H9 (cell line): ENCODE data around the gene SESN2. TPM values are rescaled to one million over a fixed set of nuclear protein-coding genes. Genes with fewer than 3 reads are reported as not detected.

ENCODE experiments used
- DNase-seq: peaks from one replicate; pipeline ENCODE4 v3.0.0-alpha.2; 2017
- H2AFZ ChIP-seq: one replicate; pipeline ENCODE4 v1.6.1; 2013; ENCODE audit warnings: mild to moderate bottlenecking, low read length, control low read depth, moderate library complexity
- H2AK5ac ChIP-seq: 2 replicates; pipeline ENCODE4 v1.6.1; 2013; ENCODE audit warnings: low read length, control low read depth, mixed read lengths; ENCODE audit not compliant: insufficient read length
- H2BK120ac ChIP-seq: one replicate; pipeline ENCODE4 v1.6.1; 2013; ENCODE audit warnings: low read depth, mild to moderate bottlenecking, low read length, control low read depth, inconsistent platforms; ENCODE audit not compliant: poor library complexity, severe bottlenecking
- H2BK12ac ChIP-seq: 2 replicates; pipeline ENCODE4 v1.6.1; 2013; ENCODE audit warnings: low read length, control low read depth, mixed read lengths, low read depth; ENCODE audit not compliant: insufficient read length
- H2BK15ac ChIP-seq: 2 replicates; pipeline ENCODE4 v1.6.1; 2013; ENCODE audit warnings: low read depth, low read length, control low read depth
- H2BK20ac ChIP-seq: one replicate; pipeline ENCODE4 v1.6.1; 2013; ENCODE audit warnings: low read depth, mild to moderate bottlenecking, low read length, control low read depth, inconsistent platforms; ENCODE audit not compliant: poor library complexity, severe bottlenecking
- H2BK5ac ChIP-seq: 2 replicates; pipeline ENCODE4 v1.6.1; 2013; ENCODE audit warnings: low read length, control low read depth, mixed read lengths; ENCODE audit not compliant: insufficient read length
- H3K14ac ChIP-seq: 2 replicates; pipeline ENCODE4 v1.6.1; 2013; ENCODE audit warnings: low read length, control low read depth; ENCODE audit not compliant: insufficient read depth
- H3K18ac ChIP-seq: 2 replicates; pipeline ENCODE4 v1.6.1; 2013; ENCODE audit warnings: low read depth, mild to moderate bottlenecking, mixed read lengths, low read length, control low read depth; ENCODE audit not compliant: insufficient read length
- H3K23ac ChIP-seq: 2 replicates; pipeline ENCODE4 v1.6.1; 2013; ENCODE audit warnings: low read length, control low read depth, mixed read lengths, low read depth; ENCODE audit not compliant: insufficient read length
- H3K23me2 ChIP-seq: 2 replicates; pipeline ENCODE4 v1.6.1; 2013; ENCODE audit warnings: low read depth, mild to moderate bottlenecking, mixed read lengths, low read length, control low read depth; ENCODE audit not compliant: insufficient read length, poor library complexity, severe bottlenecking
- H3K27ac ChIP-seq: 2 replicates; pipeline ENCODE4 v1.5.1; 2013; ENCODE audit warnings: low read length, control low read depth, mixed read lengths, low read depth; ENCODE audit not compliant: insufficient read length
- H3K27me3 ChIP-seq: 2 replicates; pipeline ENCODE4 v1.6.1; 2013; ENCODE audit warnings: low read length, control low read depth, inconsistent platforms; ENCODE audit not compliant: insufficient read depth
- H3K4ac ChIP-seq: 2 replicates; pipeline ENCODE4 v1.6.1; 2013; ENCODE audit warnings: low read depth, mild to moderate bottlenecking, control low read depth, inconsistent platforms, low read length, moderate library complexity
- H3K4me1 ChIP-seq: 2 replicates; pipeline ENCODE4 v1.6.1; 2013; ENCODE audit warnings: low read length, control low read depth, inconsistent platforms; ENCODE audit not compliant: insufficient read depth
- H3K4me2 ChIP-seq: 2 replicates; pipeline ENCODE4 v1.6.1; 2013; ENCODE audit warnings: low read length, control low read depth, mixed read lengths; ENCODE audit not compliant: insufficient read length, insufficient read depth
- H3K56ac ChIP-seq: 2 replicates; pipeline ENCODE4 v1.6.1; 2013; ENCODE audit warnings: low read depth, mild to moderate bottlenecking, mixed read lengths, low read length, control low read depth; ENCODE audit not compliant: insufficient read length
- H3K79me1 ChIP-seq: 2 replicates; pipeline ENCODE4 v1.6.1; 2013; ENCODE audit warnings: low read depth, mild to moderate bottlenecking, moderate library complexity, low read length, control low read depth, inconsistent platforms; ENCODE audit not compliant: insufficient read depth, poor library complexity, severe bottlenecking
- H3K79me2 ChIP-seq: 2 replicates; pipeline ENCODE4 v1.6.1; 2013; ENCODE audit warnings: low read length, control low read depth, inconsistent platforms; ENCODE audit not compliant: insufficient read depth
- H3K9ac ChIP-seq: 2 replicates; pipeline ENCODE4 v1.6.1; 2013; ENCODE audit warnings: low read length, control low read depth, mixed read lengths; ENCODE audit not compliant: insufficient read length; ENCODE audit errors: extremely low read depth
- H3K9me3 ChIP-seq: one replicate; pipeline ENCODE4 v1.6.1; 2013; ENCODE audit warnings: low read depth, low read length, inconsistent platforms; ENCODE audit not compliant: control insufficient read depth
- H3T11ph ChIP-seq: one replicate; pipeline ENCODE4 v1.6.1; 2013; ENCODE audit warnings: mild to moderate bottlenecking, low read length, control low read depth, inconsistent platforms
- H4K20me1 ChIP-seq: one replicate; pipeline ENCODE4 v1.6.1; 2013; ENCODE audit not compliant: control insufficient read depth, insufficient read length, insufficient read depth
- H4K5ac ChIP-seq: 2 replicates; pipeline ENCODE4 v1.6.1; 2013; ENCODE audit warnings: low read depth, mild to moderate bottlenecking, mixed read lengths, low read length, control low read depth; ENCODE audit not compliant: insufficient read length
- H4K8ac ChIP-seq: replicated peaks from 2 replicates; pipeline ENCODE4 v1.6.1; 2013; ENCODE audit warnings: low read length, control low read depth, mixed read lengths, low read depth; ENCODE audit not compliant: insufficient read length
- H4K91ac ChIP-seq: 2 replicates; pipeline ENCODE4 v1.6.1; 2013; ENCODE audit warnings: low read depth, mild to moderate bottlenecking, moderate library complexity, mixed read lengths, low read length, control low read depth; ENCODE audit not compliant: insufficient read length
- H3K27ac Mint-ChIP-seq, 3 experiments: 2 replicates in 2 of 3; 3 replicates in 1 of 3; pipeline ENCODE4 v1.8.0; 2020 to 2021; ENCODE audit warnings: mixed read lengths in 3 of 3, mild to moderate bottlenecking in 1 of 3, moderate library complexity in 1 of 3
- H3K27me3 Mint-ChIP-seq: 2 replicates; pipeline ENCODE4 v1.8.0; 2021; ENCODE audit warnings: low read depth, mild to moderate bottlenecking, moderate library complexity, mixed read lengths
- H3K36me3 Mint-ChIP-seq, 3 experiments: 2 replicates in 2 of 3; 3 replicates in 1 of 3; pipeline ENCODE4 v1.8.0; 2020 to 2021; ENCODE audit warnings: low read depth in 3 of 3, mixed read lengths in 3 of 3; ENCODE audit not compliant: insufficient read depth in 1 of 3
- H3K4me1 Mint-ChIP-seq, 2 experiments: 2 replicates each; pipeline ENCODE4 v1.8.0; 2020; ENCODE audit warnings: mixed read lengths in 2 of 2
- H3K4me3 Mint-ChIP-seq, 2 experiments: 2 replicates in 1 of 2; 3 replicates in 1 of 2; pipeline ENCODE4 v1.8.0; 2020 to 2021; ENCODE audit warnings: mild to moderate bottlenecking in 2 of 2, mixed read lengths in 2 of 2, moderate library complexity in 1 of 2
- H3K9me3 Mint-ChIP-seq, 2 experiments: 2 replicates in 1 of 2; 3 replicates in 1 of 2; pipeline ENCODE4 v1.8.0; 2020; ENCODE audit warnings: mild to moderate bottlenecking in 2 of 2, mixed read lengths in 2 of 2, moderate library complexity in 1 of 2
- CTCF ChIP-seq: fragments of 200-600 bp; sonication (generic); conservative IDR thresholded peaks from 3 replicates; pipeline ENCODE4 v1.8.0; 2021; ENCODE audit warnings: antibody characterized with exemption, mild to moderate bottlenecking
- WGBS: extraction: QIAGEN DNeasy Blood & Tissue Kit; methylation state at CpG from one replicate; pipeline ENCODE4 v1.1.7; 2013; ENCODE audit warnings: missing lambda C conversion rate, low lambda C conversion rate, mixed read lengths; ENCODE audit not compliant: insufficient read length; ENCODE audit errors: extremely low coverage; 5-methylcytosine and 5-hydroxymethylcytosine counted together
- total RNA-seq: library from RNA; stranded (reverse); gene quantifications from 2 replicates; pipeline ENCODE4 v1.2.1, GENCODE V29; 2021

Gene SESN2
- total RNA-seq, 1 experiment from 2014 or later, result 24.6 TPM

GRCh38 chr1:28272215-28272852 lies 13.0 kb downstream of the SESN2 start:
- Histone ChIP-seq H3K56ac (no peak overlapping the region), H2BK5ac (no peak overlapping the region), H3K79me2 (peaks cover under 1% of the 10 kb centered on the region; the same call in 1 of the 2 replicates), H3K79me1 (peaks cover 1% of the 10 kb centered on the region), H2AK5ac (no peak overlapping the region), H3K18ac (no peak overlapping the region), H3K4me1 (no peaks in the 10 kb centered on the region), H2BK20ac (no peak overlapping the region), H3K9me3 (no peaks in the 10 kb centered on the region), H3K27ac (no peak overlapping the region), H4K20me1 (no peaks in the 10 kb centered on the region), H2BK120ac (no peak overlapping the region), H3K4me2 (no peak overlapping the region), H3K4ac (no peak overlapping the region), H3T11ph (no peak overlapping the region), H3K9ac (no peak overlapping the region), H3K14ac (no peak overlapping the region), H2AFZ (no peak overlapping the region), H3K23ac (no peak overlapping the region), H4K91ac (no peak overlapping the region), H3K23me2 (no peaks in the 10 kb centered on the region), H2BK15ac (no peak overlapping the region), H3K27me3 (no peaks in the 10 kb centered on the region), H4K5ac (no peak overlapping the region), H2BK12ac (no peak overlapping the region), H4K8ac (no peak overlapping the region)
- Mint-ChIP-seq H3K36me3 (peaks cover 24 to 57% (median 57%) of the 10 kb centered on the region in 3 experiments; a peak in 6 of 7 replicates), H3K27ac (no peak overlapping the region), H3K27me3 (no peaks in the 10 kb centered on the region), H3K4me1 (peaks cover 7 to 9% of the 10 kb centered on the region in 2 experiments), H3K9me3 (no peaks in the 10 kb centered on the region), H3K4me3 (no peak overlapping the region)
- no peak for DNase-seq
- no CpG with 5 or more reads among the region's 20 CpGs for WGBS
- no peak for TF ChIP-seq CTCF
